Left lung (tissue), 10 donors: ENCODE measurements around the gene ZFAND5. TPM values are rescaled to one million over a fixed set of nuclear protein-coding genes. Genes with fewer than 3 reads are reported as not detected.

Experiments used
- ATAC-seq: fragments of 200-7000 bp; cut with Tn5 transposase; one replicate; pipeline ENCODE4 v1.9.1; 2020; ENCODE audit warnings: moderate library complexity
- DNase-seq, 4 donors: peaks; one replicate each; pipeline ENCODE4 v3.0.0-alpha.2; 2013 to 2020
- H3K27ac ChIP-seq, 2 donors: fragments of 200-600 bp; sonication (generic) in 1 of 2; one replicate each; pipeline versions ENCODE4 v1.5.0 to v1.8.0; 2020 to 2021
- H3K27me3 ChIP-seq, 2 donors: fragments of 200-600 bp; sonication (generic) in 1 of 2; one replicate each; pipeline versions ENCODE4 v1.5.0 to v1.8.0; 2020 to 2021
- H3K36me3 ChIP-seq, 2 donors: fragments of 200-600 bp; sonication (generic) in 1 of 2; one replicate each; pipeline versions ENCODE4 v1.5.0 to v1.8.0; 2020 to 2021
- H3K4me1 ChIP-seq, 2 donors: fragments of 200-600 bp; one replicate each; pipeline ENCODE4 v1.8.0; 2021
- H3K4me3 ChIP-seq, 2 donors: fragments of 200-600 bp; sonication (generic) in 1 of 2; one replicate each; pipeline versions ENCODE4 v1.5.0 to v1.8.0; 2020 to 2021; ENCODE audit warnings: mild to moderate bottlenecking in 1 of 2
- H3K9me3 ChIP-seq, 2 donors: fragments of 200-600 bp; sonication (generic) in 1 of 2; one replicate each; pipeline versions ENCODE4 v1.5.0 to v1.8.0; 2020 to 2021
- CTCF ChIP-seq, 2 donors: fragments of 200-600 bp; sonication (generic) in 1 of 2; IDR thresholded peaks; one replicate each; pipeline versions ENCODE4 v1.5.0 to v1.8.0; 2021; ENCODE audit warnings: antibody characterized with exemption in 2 of 2
- intact Hi-C, 2 donors: fragments of 100-400 bp; cut with DNase I; formaldehyde crosslinking; loops; one replicate each; pipeline versions ENCODE4 v1.11.2 to v1.14.2; 2022
- polyA plus RNA-seq, 6 donors: library from polyadenylated mRNA; unstranded; fragments of 120-200 nt; gene quantifications; one replicate each; pipeline ENCODE4 v1.2.1, GENCODE V29; 2013; ENCODE audit not compliant: insufficient read length in 6 of 6
- total RNA-seq, 2 donors: library from RNA; stranded (reverse); fragmentation: NEBNext Ultra II Directional; extraction: Animal tissue kit (Norgen Biotek cat#: 25700); gene quantifications; one replicate each; pipeline ENCODE4 v1.2.1, GENCODE V29; 2021
- donor health status: DM: no; HTN: yes; CAD: no.
- donor health status: DM: no; HTN: no; CAD: no.

ZFAND5 gene
- total and polyA plus RNA-seq, 8 donors, result 149 to 215 (median 182) TPM

GRCh38 chr9:72360324-72360723, 4.7 kb downstream of the ZFAND5 start:
- H3K27ac ChIP-seq, result peak overlapping the region in 1 of 2 donors; percentile 100
- H3K36me3 ChIP-seq, result peaks cover 0 to 54% of the 10 kb centered on the region in 2 donors
- H3K4me3 ChIP-seq, result peak overlapping the region in 1 of 2 donors; percentile 85
- DNase-seq (no peak), ATAC-seq (no peak)
- intact Hi-C loops, result no loop called here
- H3K27me3 ChIP-seq, result no peaks in the 10 kb centered on the region
- no peak for TF ChIP-seq CTCF (IDR thresholded peaks at IDR 0.05)
- H3K4me1 ChIP-seq, result peaks cover 42 to 80% of the 10 kb centered on the region in 2 donors
- H3K9me3 ChIP-seq, result no peaks in the 10 kb centered on the region

GRCh38 chr9:72356041-72356582, 8.9 kb downstream of the ZFAND5 start:
- peaks cover 29 to 64% of the 10 kb centered on the region in 2 donors for H3K4me1 ChIP-seq

GRCh38 chr9:72355153-72355552, 9.9 kb downstream of the ZFAND5 start:
- Histone ChIP-seq H3K27ac (peak overlapping the region in 1 of 2 donors; percentile 80), H3K4me3 (no peak overlapping the region), H3K36me3 (peaks cover 0 to 82% of the 10 kb centered on the region in 2 donors), H3K9me3 (no peaks in the 10 kb centered on the region), H3K4me1 (peaks cover 25 to 55% of the 10 kb centered on the region in 2 donors), H3K27me3 (no peaks in the 10 kb centered on the region)
- DNase-seq (no peak), ATAC-seq (no peak)
- no peak for TF ChIP-seq CTCF (IDR thresholded peaks at IDR 0.05)
- intact Hi-C loops, result loop anchor here in 1 of 2 donors (10.0 kb wide), 1 partner anchor 230 kb away; no protein-coding TSS in a partner anchor

More at GRCh38 chr9:72356041-72356582, 8.9 kb downstream of the ZFAND5 start:
- DNase-seq (peak in 2 of 4 donors; percentile 19 to 55), ATAC-seq (peak; percentile 34)
- intact Hi-C loops, result loop anchor here in 1 of 2 donors (10.0 kb wide), 1 partner anchor 229 kb away; no protein-coding TSS in a partner anchor
- no peak for TF ChIP-seq CTCF (IDR thresholded peaks at IDR 0.05)
- Histone ChIP-seq H3K27me3 (no peaks in the 10 kb centered on the region), H3K36me3 (peaks cover 0 to 90% of the 10 kb centered on the region in 2 donors), H3K9me3 (no peaks in the 10 kb centered on the region), H3K27ac (peak overlapping the region; percentile 30 to 80), H3K4me3 (no peak overlapping the region)

GRCh38 chr9:72354704-72355103, 10.3 kb downstream of the ZFAND5 start:
- Histone ChIP-seq H3K27me3 (no peaks in the 10 kb centered on the region), H3K4me1 (peaks cover 23 to 50% of the 10 kb centered on the region in 2 donors), H3K27ac (peak overlapping the region in 1 of 2 donors; percentile 80), H3K36me3 (peaks cover 0 to 77% of the 10 kb centered on the region in 2 donors), H3K4me3 (no peak overlapping the region), H3K9me3 (no peaks in the 10 kb centered on the region)
- no peak for TF ChIP-seq CTCF (IDR thresholded peaks at IDR 0.05)
- DNase-seq (no peak), ATAC-seq (no peak)
- intact Hi-C loops, result loop anchor here in 1 of 2 donors (10.0 kb wide), 1 partner anchor 230 kb away; no protein-coding TSS in a partner anchor

GRCh38 chr9:72353455-72354116, 11.4 kb downstream of the ZFAND5 start:
- Histone ChIP-seq H3K4me3 (no peak overlapping the region), H3K4me1 (peaks cover 20 to 39% of the 10 kb centered on the region in 2 donors), H3K36me3 (peaks cover 0 to 66% of the 10 kb centered on the region in 2 donors), H3K27ac (no peak overlapping the region), H3K27me3 (no peaks in the 10 kb centered on the region), H3K9me3 (no peaks in the 10 kb centered on the region)
- intact Hi-C loops, result loop anchor here in 1 of 2 donors (10.0 kb wide), 1 partner anchor 231 kb away; no protein-coding TSS in a partner anchor
- ATAC-seq, result no peak
- TF ChIP-seq CTCF (IDR thresholded peaks at IDR 0.05), result no peak
- DNase-seq, result no peak
